WTC11 (cell line): ENCODE measurements around the gene PHLPP1. TPM values are rescaled to one million over a fixed set of nuclear protein-coding genes. Genes with fewer than 3 reads are reported as not detected.

Source experiments
- ATAC-seq: fragments of 200-7000 bp; cut with Tn5 transposase; 2 replicates; pipeline ENCODE4 v1.10.0; 2021; ENCODE audit warnings: mild to moderate bottlenecking, moderate library complexity
- CTCF ChIA-PET: fragments of 300-600 bp; sonication (Branson Sonifier 250); formaldehyde crosslinking; loops from one replicate; lab custom pipeline; 2021; ENCODE audit warnings: antibody characterized with exemption; lab: Charles Lee
- POLR2A ChIA-PET: fragments of 350-600 bp; sonication (Branson Sonifier 250); formaldehyde crosslinking; loops from one replicate; lab custom pipeline; 2021; ENCODE audit warnings: antibody characterized with exemption; lab: Charles Lee
- DNase-seq: peaks from one replicate; pipeline ENCODE4 v3.0.0; 2021; ENCODE audit warnings: low spot score
- H3K27ac Mint-ChIP-seq: 2 replicates; pipeline ENCODE4 v1.8.0; 2021; ENCODE audit warnings: mixed read lengths
- H3K27me3 Mint-ChIP-seq: 2 replicates; pipeline ENCODE4 v1.8.0; 2021; ENCODE audit warnings: low read depth, mild to moderate bottlenecking, moderate library complexity, mixed read lengths
- H3K36me3 Mint-ChIP-seq: 2 replicates; pipeline ENCODE4 v1.8.0; 2021; ENCODE audit warnings: mixed read lengths
- H3K4me1 Mint-ChIP-seq: 2 replicates; pipeline ENCODE4 v1.8.0; 2022; ENCODE audit warnings: mixed read lengths
- H3K4me3 Mint-ChIP-seq: 2 replicates; pipeline ENCODE4 v1.8.0; 2021; ENCODE audit warnings: mild to moderate bottlenecking, moderate library complexity, mixed read lengths
- H3K9me3 Mint-ChIP-seq: 2 replicates; pipeline ENCODE4 v1.8.0; 2021; ENCODE audit warnings: mixed read lengths
- ATF1 ChIP-seq: sonication (generic); formaldehyde crosslinking; IDR thresholded peaks from 2 replicates; pipeline ENCODE4 v1.8.1; 2023; ENCODE audit warnings: mild to moderate bottlenecking, moderate library complexity, missing genetic modification reagents
- ATF2 ChIP-seq: sonication (generic); formaldehyde crosslinking; IDR thresholded peaks from 2 replicates; pipeline ENCODE4 v1.8.1; 2022; ENCODE audit warnings: low read depth, missing genetic modification reagents, borderline replicate concordance
- E2F1 ChIP-seq: sonication (generic); formaldehyde crosslinking; IDR thresholded peaks from 2 replicates; pipeline ENCODE4 v1.8.0; 2022; ENCODE audit warnings: mild to moderate bottlenecking, missing genetic modification reagents
- E2F4 ChIP-seq: sonication (generic); formaldehyde crosslinking; IDR thresholded peaks from 2 replicates; pipeline ENCODE4 v1.8.1; 2022; ENCODE audit warnings: low read depth, mild to moderate bottlenecking, moderate library complexity, missing genetic modification reagents, borderline replicate concordance
- ELF4 ChIP-seq: sonication (generic); formaldehyde crosslinking; IDR thresholded peaks from 2 replicates; pipeline ENCODE4 v1.8.1; 2022; ENCODE audit warnings: low read depth, mild to moderate bottlenecking, moderate library complexity, missing genetic modification reagents
- FOXK1 ChIP-seq: sonication (generic); formaldehyde crosslinking; IDR thresholded peaks from 2 replicates; pipeline ENCODE4 v1.8.0; 2022; ENCODE audit warnings: mild to moderate bottlenecking, moderate library complexity, missing genetic modification reagents
- HMGXB4 ChIP-seq: sonication (generic); formaldehyde crosslinking; IDR thresholded peaks from 2 replicates; pipeline ENCODE4 v1.8.1; 2023; ENCODE audit warnings: mild to moderate bottlenecking, moderate library complexity, missing genetic modification reagents
- KAT7 ChIP-seq: sonication (generic); formaldehyde crosslinking; IDR thresholded peaks from 2 replicates; pipeline ENCODE4 v1.8.1; 2023; ENCODE audit warnings: missing genetic modification reagents, mild to moderate bottlenecking, borderline replicate concordance
- OVOL2 ChIP-seq: fragments of 250-450 bp; sonication (Bioruptor Pico); IDR thresholded peaks from 2 replicates; pipeline ENCODE4 v1.9.0; 2021; ENCODE audit warnings: mild to moderate bottlenecking, borderline replicate concordance
- PRRX2 ChIP-seq: fragments of 250-450 bp; sonication (Bioruptor Pico); IDR thresholded peaks from 2 replicates; pipeline ENCODE4 v1.8.0; 2021; ENCODE audit warnings: mild to moderate bottlenecking
- ZBTB43 ChIP-seq: sonication (generic); formaldehyde crosslinking; IDR thresholded peaks from 2 replicates; pipeline ENCODE4 v1.8.1; 2023; ENCODE audit warnings: mild to moderate bottlenecking, missing genetic modification reagents
- ZNF138 ChIP-seq: sonication (generic); formaldehyde crosslinking; conservative IDR thresholded peaks from 2 replicates; pipeline ENCODE4 v1.8.1; 2022; ENCODE audit warnings: mild to moderate bottlenecking, moderate library complexity, missing genetic modification reagents
- ZNF219 ChIP-seq: sonication (generic); formaldehyde crosslinking; IDR thresholded peaks from 2 replicates; pipeline ENCODE4 v1.8.0; 2023; ENCODE audit warnings: missing genetic modification reagents, mild to moderate bottlenecking, borderline replicate concordance
- ZNF532 ChIP-seq: fragments of 250-450 bp; sonication (Bioruptor Pico); IDR thresholded peaks from 2 replicates; pipeline ENCODE4 v1.9.0; 2021; ENCODE audit warnings: mild to moderate bottlenecking, borderline replicate concordance
- ZNF671 ChIP-seq: fragments of 250-450 bp; sonication (Bioruptor Pico); IDR thresholded peaks from 2 replicates; pipeline ENCODE4 v1.8.0; 2021; ENCODE audit warnings: mild to moderate bottlenecking
- total RNA-seq: library from RNA; stranded (reverse); gene quantifications from 3 replicates; pipeline ENCODE4 v1.2.3, GENCODE V29; 2021

PHLPP1 gene
- total RNA-seq, 1 experiment from 2014 or later, result 52.0 TPM

GRCh38 chr18:62788876-62789275 lies 73.5 kb downstream of the PHLPP1 start (continued):
- no peak for TF ChIP-seq OVOL2 (CRISPR knock-in tag)
- TF ChIP-seq, all 79 proteins: peak for 0

GRCh38 chr18:62790871-62791772 lies 75.8 kb downstream of the PHLPP1 start:
- H3K4me1 Mint-ChIP-seq, result peaks cover 91% of the 10 kb centered on the region
- ATAC-seq (no peak), DNase-seq (no peak)
- H3K27ac Mint-ChIP-seq, result peak overlapping the region; percentile 61
- TF ChIP-seq ZNF532 (CRISPR knock-in tag) (no peak), ATF2 (no peak), ZNF219 (no peak), PRRX2 (no peak), ELF4 (no peak)
- no peaks in the 10 kb centered on the region for H3K27me3 Mint-ChIP-seq
- no peaks in the 10 kb centered on the region for H3K9me3 Mint-ChIP-seq
- no peak overlapping the region for H3K4me3 Mint-ChIP-seq
- H3K36me3 Mint-ChIP-seq, result no peaks in the 10 kb centered on the region
- POLR2A ChIA-PET, result no interaction called here
- CTCF ChIA-PET, result interaction anchor here (0.6 to 1.5 kb wide), 6 partner anchors 9 to 191 kb away, joined by 3 to 4 read pairs (median 4); partner anchors contain the start of gene PHLPP1

GRCh38 chr18:62792016-62792415 lies 76.7 kb downstream of the PHLPP1 start:
- no peak overlapping the region for H3K4me3 Mint-ChIP-seq
- H3K9me3 Mint-ChIP-seq, result no peaks in the 10 kb centered on the region
- peaks cover 90% of the 10 kb centered on the region for H3K4me1 Mint-ChIP-seq
- no peak for DNase-seq
- peak overlapping the region; percentile 92 for H3K27ac Mint-ChIP-seq
- no peaks in the 10 kb centered on the region for H3K27me3 Mint-ChIP-seq
- no peak for ATAC-seq
- POLR2A ChIA-PET, result no interaction called here
- CTCF ChIA-PET, result interaction anchor here (0.6 to 1.5 kb wide), 3 partner anchors 8 to 75 kb away, joined by 3 to 4 read pairs (median 3); no protein-coding TSS in a partner anchor
- H3K36me3 Mint-ChIP-seq, result no peaks in the 10 kb centered on the region
- TF ChIP-seq E2F1, result no peak
- no peak for TF ChIP-seq FOXK1
- TF ChIP-seq HMGXB4 (CRISPR knock-in tag), result no peak
- no peak for TF ChIP-seq E2F4 (CRISPR knock-in tag)
- no peak for TF ChIP-seq ATF1 (CRISPR knock-in tag)
- TF ChIP-seq ZNF138 (CRISPR knock-in tag), result no peak
- no peak for TF ChIP-seq KAT7
- no peak for TF ChIP-seq ZBTB43 (CRISPR knock-in tag)
- no peak for TF ChIP-seq ZNF671
